HUES64 (cell line): Measurements from ENCODE around the gene PRMT1.

ENCODE experiments used
- H3K27ac ChIP-seq: 2 replicates; pipeline ENCODE4 v1.7.0; 2013; ENCODE audit warnings: low read depth, low read length, inconsistent platforms
- H3K27me3 ChIP-seq: 2 replicates; pipeline ENCODE4 v1.6.1; 2013; ENCODE audit warnings: mild to moderate bottlenecking, low read length; ENCODE audit not compliant: insufficient read depth
- H3K36me3 ChIP-seq: 2 replicates; pipeline ENCODE4 v1.6.1; 2013; ENCODE audit warnings: mild to moderate bottlenecking, low read length; ENCODE audit not compliant: insufficient read depth
- H3K4me1 ChIP-seq: 2 replicates; pipeline ENCODE4 v1.6.1; 2013; ENCODE audit warnings: mild to moderate bottlenecking, low read length, moderate library complexity; ENCODE audit not compliant: insufficient read depth
- H3K4me3 ChIP-seq: 2 replicates; pipeline ENCODE4 v1.5.1; 2013; ENCODE audit warnings: mild to moderate bottlenecking, low read length, moderate library complexity
- H3K9ac ChIP-seq: 2 replicates; pipeline ENCODE4 v1.6.1; 2013; ENCODE audit warnings: mild to moderate bottlenecking, low read depth, low read length
- H3K9me3 ChIP-seq: 2 replicates; pipeline ENCODE4 v1.6.1; 2013; ENCODE audit warnings: low read depth, low read length; ENCODE audit not compliant: insufficient read depth
- WGBS: fragments of 150-250, 120-280 bp; methylation state at CpG from one replicate; pipeline ENCODE4 v1.1.7; 2013; ENCODE audit warnings: missing lambda C conversion rate; 5-methylcytosine and 5-hydroxymethylcytosine counted together

The PRMT1 gene

DNA sequence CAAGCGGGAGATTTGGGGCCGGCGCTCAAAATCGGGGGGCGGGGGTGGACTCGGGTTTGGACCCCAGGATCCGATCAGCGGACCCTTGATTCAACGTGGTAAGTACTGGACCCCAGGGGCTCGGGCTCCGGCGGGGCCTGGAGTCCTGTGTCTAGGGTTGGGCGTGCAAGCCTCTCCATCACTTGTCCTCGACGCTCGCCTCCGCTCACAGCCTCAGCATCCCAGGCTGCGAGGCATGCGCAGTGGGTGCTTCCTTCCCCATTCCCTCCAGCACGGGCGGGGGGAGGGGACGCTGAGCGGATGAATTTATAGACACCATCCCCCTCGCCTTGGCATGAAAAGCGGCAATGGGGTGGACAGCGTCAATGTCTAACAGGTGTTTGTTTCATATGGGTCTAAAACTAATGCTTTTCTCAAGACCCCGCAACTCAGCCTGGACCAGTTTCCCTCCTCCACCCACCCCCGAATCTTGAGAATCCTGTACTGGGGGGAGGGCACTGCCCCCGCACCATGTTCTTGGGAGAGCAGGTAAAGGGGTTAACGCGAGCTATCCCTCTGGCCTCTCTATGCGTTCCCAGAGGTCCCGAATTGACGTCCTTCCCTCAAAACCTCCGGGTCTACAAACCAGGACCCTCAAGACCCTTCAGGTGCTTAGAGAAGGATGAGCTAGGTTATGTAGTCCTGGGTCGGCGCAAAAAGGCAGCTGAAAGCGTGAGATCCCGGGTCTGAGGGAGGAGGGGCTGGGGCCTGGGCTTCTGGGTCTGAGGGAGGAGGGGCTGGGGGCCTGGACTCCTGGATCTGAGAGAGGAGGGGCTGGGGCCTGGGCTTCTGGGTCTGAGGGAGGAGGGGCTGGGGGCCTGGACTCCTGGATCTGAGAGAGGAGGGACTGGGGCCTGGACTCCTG lies 14.4 kb downstream of the PRMT1 start:
- 0 out of 2 replicates have a peak overlapping the region, but pooled peaks have one; percentile 3 for H3K27ac ChIP-seq
- H3K9ac ChIP-seq, result peak overlapping the region; percentile 73
- H3K36me3 ChIP-seq, result peaks cover 28% of the 10 kb centered on the region
- H3K9me3 ChIP-seq, result no peaks in the 10 kb centered on the region
- WGBS, result 11% methylated on average over 34 of the region's 39 CpGs
- peak overlapping the region; percentile 67 for H3K4me3 ChIP-seq
- H3K27me3 ChIP-seq, result no peaks in the 10 kb centered on the region
- peaks cover 6% of the 10 kb centered on the region for H3K4me1 ChIP-seq

DNA sequence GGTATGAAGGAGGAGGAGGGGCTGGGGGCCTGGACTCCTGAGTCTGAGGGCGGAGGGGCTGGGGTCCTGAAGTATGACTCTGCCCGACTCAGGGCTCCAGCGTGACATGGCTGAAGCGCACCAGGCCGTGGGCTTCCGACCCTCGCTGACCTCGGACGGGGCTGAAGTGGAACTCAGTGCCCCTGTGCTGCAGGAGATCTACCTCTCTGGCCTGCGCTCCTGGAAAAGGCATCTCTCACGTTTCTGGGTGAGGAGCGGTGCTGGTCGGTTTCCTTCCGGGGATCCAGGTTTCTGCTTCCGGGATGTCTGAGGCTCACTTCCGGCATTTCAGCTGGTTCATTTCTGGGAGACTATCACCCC lies 15.1 kb downstream of the PRMT1 start:
- peaks cover 6% of the 10 kb centered on the region for H3K4me1 ChIP-seq
- H3K36me3 ChIP-seq, result peaks cover 28% of the 10 kb centered on the region
- H3K27me3 ChIP-seq, result no peaks in the 10 kb centered on the region
- 82% methylated on average over 16 of the region's 16 CpGs for WGBS
- H3K9ac ChIP-seq, result no peak overlapping the region
- H3K4me3 ChIP-seq, result peak overlapping the region; percentile 67
- H3K27ac ChIP-seq, result no peak overlapping the region
- H3K9me3 ChIP-seq, result no peaks in the 10 kb centered on the region

DNA sequence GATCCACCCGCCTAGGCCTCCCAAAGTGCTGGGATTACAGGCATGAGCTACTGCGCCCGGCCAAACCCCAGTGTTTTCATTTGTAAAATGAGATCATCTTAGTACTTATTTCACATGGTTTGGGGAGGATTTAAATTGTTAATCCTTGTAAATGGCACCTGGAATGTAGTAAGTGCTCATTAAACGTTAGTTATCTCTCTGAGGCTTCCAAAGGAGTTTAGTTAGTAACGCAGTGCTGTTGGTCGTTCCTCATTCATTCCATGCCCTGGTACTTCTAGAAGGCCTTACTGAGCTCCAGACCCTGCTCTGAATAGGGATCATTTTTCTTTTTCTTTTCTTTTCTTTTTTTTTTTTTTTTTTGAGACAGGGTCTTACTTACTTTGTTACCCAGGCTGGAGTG lies 19.0 kb downstream of the PRMT1 start:
- Histone ChIP-seq H3K27me3 (peaks cover 2% of the 10 kb centered on the region; the same call in 1 of the 2 replicates), H3K27ac (no peak overlapping the region), H3K36me3 (peaks cover 19% of the 10 kb centered on the region), H3K4me3 (no peak overlapping the region), H3K9me3 (no peaks in the 10 kb centered on the region), H3K4me1 (no peaks in the 10 kb centered on the region), H3K9ac (no peak overlapping the region)
- WGBS, result 87% methylated on average over 6 of the region's 6 CpGs

DNA sequence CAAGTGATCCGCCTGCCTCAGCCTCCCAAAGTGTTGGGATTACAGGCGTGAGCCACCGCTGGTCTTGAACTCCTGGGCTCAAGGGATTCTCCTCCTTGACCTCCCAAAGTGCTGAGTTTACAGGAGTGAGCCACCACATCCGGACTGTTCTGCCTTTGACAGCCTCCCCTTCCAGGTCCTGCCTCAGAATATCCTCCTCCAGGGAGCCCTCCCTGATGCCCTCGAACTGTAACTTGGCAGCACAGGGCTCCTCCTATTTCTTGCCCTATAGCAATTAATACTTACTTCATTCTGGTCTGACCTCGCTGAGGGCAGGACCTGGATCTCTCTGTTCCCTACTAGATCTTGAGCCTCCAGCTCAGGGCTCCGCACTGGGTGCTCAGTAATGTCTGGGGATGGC lies 19.8 kb downstream of the PRMT1 start:
- Histone ChIP-seq H3K36me3 (peaks cover 19% of the 10 kb centered on the region), H3K9ac (no peak overlapping the region), H3K27ac (no peak overlapping the region), H3K9me3 (no peaks in the 10 kb centered on the region), H3K4me1 (no peaks in the 10 kb centered on the region), H3K4me3 (no peak overlapping the region), H3K27me3 (peaks cover 5% of the 10 kb centered on the region; the same call in 1 of the 2 replicates)
- WGBS, result 91% methylated on average over 7 of the region's 7 CpGs

DNA sequence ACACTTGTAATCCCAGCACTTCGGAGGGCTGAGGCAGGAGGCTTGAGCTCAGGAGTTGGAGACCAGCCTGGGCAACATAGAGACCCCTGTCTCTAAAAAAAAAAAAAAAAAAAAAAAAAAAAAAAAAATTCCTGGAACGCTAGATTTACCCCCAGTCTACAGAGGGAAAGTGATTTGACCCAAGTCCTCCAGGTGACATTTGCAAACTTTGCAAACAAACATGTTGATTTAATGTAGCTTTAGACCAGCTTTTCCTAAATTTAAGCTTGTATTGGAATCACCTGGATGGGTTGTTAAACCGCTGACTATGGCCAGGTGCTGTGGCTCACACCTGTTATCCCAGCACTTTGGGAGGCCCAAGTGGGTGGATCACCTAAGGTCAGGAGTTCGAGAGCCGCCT lies 22.3 kb downstream of the PRMT1 start:
- peaks cover 5% of the 10 kb centered on the region; the same call in 1 of the 2 replicates for H3K27me3 ChIP-seq
- no peak overlapping the region for H3K27ac ChIP-seq
- H3K4me3 ChIP-seq, result no peak overlapping the region
- whole genome bisulfite sequencing, result 88% methylated on average over 5 of the region's 5 CpGs
- no peaks in the 10 kb centered on the region for H3K4me1 ChIP-seq
- peaks cover 11% of the 10 kb centered on the region; the same call in 1 of the 2 replicates for H3K36me3 ChIP-seq
- no peak overlapping the region for H3K9ac ChIP-seq
- H3K9me3 ChIP-seq, result no peaks in the 10 kb centered on the region

DNA sequence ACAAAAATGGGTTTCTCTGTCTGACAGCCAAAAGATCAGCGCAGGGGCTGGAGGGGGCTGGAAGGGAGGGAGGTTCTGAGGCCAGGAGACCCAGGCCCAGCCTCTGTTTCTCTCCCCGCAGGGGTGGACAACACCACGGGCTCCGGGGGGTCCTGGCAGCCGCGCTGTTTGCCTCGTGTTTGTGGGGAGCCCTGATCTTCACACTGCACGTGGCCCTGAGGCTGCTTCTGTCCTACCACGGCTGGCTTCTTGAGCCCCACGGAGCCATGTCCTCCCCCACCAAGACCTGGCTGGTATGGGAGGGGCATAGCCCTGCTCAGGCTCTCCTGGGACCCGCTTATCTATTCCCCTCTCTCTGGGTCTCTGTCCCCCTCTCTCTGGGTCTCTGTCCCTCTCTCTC lies 23.5 kb downstream of the PRMT1 start:
- no peak overlapping the region for H3K9ac ChIP-seq
- WGBS, result 71% methylated on average over 11 of the region's 11 CpGs
- H3K36me3 ChIP-seq, result peaks cover 18% of the 10 kb centered on the region
- H3K4me1 ChIP-seq, result no peaks in the 10 kb centered on the region
- H3K27me3 ChIP-seq, result peaks cover 5% of the 10 kb centered on the region; the same call in 1 of the 2 replicates
- H3K27ac ChIP-seq, result no peak overlapping the region
- no peaks in the 10 kb centered on the region for H3K9me3 ChIP-seq
- H3K4me3 ChIP-seq, result no peak overlapping the region

DNA sequence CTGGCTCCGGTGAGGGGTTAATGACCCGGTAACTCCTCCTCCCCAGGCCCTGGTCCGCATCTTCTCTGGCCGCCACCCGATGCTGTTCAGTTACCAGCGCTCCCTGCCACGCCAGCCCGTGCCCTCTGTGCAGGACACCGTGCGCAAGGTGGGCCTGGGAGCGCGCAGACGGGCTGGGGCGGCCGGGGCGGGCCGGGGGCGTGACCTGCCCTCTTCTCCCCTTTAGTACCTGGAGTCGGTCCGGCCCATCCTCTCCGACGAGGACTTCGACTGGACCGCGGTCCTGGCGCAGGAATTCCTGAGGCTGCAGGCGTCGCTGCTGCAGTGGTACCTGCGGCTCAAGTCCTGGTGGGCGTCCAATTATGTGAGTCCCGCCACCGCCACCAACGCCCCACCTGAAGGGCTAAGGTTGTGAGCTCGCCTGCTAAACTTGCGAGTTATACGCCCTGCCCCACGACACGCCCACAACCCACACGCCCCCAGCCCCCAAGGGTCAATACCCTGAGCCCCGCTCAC lies 24.3 kb downstream of the PRMT1 start:
- 14% methylated on average over 39 of the region's 40 CpGs for WGBS
- Histone ChIP-seq H3K27me3 (peaks cover 5% of the 10 kb centered on the region; the same call in 1 of the 2 replicates), H3K36me3 (peaks cover 22% of the 10 kb centered on the region), H3K9ac (no peak overlapping the region), H3K4me1 (no peaks in the 10 kb centered on the region), H3K27ac (no peak overlapping the region), H3K4me3 (peak overlapping the region; percentile 34), H3K9me3 (no peaks in the 10 kb centered on the region)

DNA sequence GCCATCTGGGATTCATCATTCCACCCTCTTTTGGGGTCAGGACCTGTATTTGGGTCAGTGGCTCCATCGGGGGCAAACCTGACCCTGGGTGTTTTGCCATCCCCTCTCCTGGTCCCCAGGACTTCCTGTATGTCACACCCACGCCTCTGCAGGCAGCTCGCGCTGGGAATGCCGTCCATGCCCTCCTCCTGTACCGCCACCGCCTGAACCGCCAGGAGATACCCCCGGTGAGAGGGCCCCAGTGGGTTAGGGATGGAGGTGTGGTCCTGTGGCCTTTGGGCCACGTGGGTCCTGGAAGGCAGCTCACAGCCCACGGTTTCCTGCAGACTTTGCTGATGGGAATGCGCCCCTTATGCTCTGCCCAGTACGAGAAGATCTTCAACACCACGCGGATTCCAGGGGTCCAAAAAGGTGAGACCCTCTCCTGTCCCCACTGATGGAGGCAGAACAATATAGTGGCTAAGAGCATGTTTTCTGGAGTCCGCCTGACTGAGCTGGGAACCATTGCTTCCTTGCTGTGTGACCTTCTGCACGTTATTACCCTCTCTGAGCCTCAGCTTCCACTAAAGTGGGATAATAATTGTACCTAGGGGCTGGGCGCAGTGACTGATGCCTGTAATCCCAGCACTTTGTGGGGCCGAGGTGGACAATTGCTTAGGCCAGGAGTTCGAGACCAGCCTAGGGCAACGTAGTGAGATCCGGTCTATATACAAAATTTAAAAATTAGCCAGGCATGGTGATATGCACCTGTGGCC lies 28.0 kb downstream of the PRMT1 start:
- peaks cover 20% of the 10 kb centered on the region for H3K36me3 ChIP-seq
- peaks cover 5% of the 10 kb centered on the region; the same call in 1 of the 2 replicates for H3K27me3 ChIP-seq
- H3K4me1 ChIP-seq, result no peaks in the 10 kb centered on the region
- no peak overlapping the region for H3K9ac ChIP-seq
- H3K27ac ChIP-seq, result no peak overlapping the region
- WGBS, result 95% methylated on average over 22 of the region's 22 CpGs
- no peak overlapping the region for H3K4me3 ChIP-seq
- no peaks in the 10 kb centered on the region for H3K9me3 ChIP-seq

DNA sequence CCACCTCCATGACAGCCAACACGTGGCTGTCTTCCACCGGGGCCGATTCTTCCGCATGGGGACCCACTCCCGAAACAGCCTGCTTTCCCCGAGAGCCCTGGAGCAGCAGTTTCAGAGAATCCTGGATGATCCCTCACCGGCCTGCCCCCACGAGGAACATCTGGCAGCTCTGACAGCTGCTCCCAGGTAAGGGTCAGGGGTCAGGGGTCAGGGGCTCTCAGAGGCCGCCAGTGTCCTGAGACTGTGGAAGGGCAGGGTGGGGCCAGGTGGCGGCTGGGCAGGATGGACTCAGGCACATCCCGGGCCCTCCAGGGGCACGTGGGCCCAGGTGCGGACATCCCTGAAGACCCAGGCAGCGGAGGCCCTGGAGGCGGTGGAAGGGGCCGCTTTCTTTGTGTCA lies 28.8 kb downstream of the PRMT1 start:
- Histone ChIP-seq H3K36me3 (peaks cover 27% of the 10 kb centered on the region), H3K9me3 (no peaks in the 10 kb centered on the region), H3K9ac (no peak overlapping the region), H3K4me3 (no peak overlapping the region), H3K4me1 (no peaks in the 10 kb centered on the region), H3K27ac (no peak overlapping the region), H3K27me3 (peaks cover 5% of the 10 kb centered on the region; the same call in 1 of the 2 replicates)
- 94% methylated on average over 16 of the region's 16 CpGs for WGBS

DNA sequence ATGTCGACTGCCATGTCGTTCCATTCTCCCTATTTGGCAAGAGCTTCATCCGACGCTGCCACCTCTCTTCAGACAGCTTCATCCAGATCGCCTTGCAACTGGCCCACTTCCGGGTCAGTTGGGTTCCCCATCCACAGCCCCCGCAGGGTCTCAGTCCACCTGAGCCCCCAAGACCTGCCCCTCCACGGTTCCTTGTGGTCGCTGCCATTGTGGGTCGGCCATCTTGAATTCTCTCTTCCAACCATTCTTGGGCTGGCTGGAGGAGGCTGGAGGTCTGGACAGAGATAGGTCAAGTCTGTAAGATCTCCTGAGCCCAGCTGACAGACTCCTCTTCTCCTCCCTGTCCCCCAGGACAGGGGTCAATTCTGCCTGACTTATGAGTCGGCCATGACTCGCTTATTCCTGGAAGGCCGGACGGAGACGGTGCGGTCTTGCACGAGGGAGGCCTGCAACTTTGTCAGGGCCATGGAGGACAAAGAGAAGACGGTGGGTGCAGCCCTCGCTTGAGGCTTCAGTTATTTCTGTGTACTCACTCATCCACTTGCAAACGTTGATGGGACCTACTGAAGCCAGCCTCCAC lies 33.4 kb downstream of the PRMT1 start:
- Histone ChIP-seq H3K4me1 (no peaks in the 10 kb centered on the region), H3K4me3 (no peak overlapping the region), H3K36me3 (peaks cover 26% of the 10 kb centered on the region), H3K9ac (no peak overlapping the region), H3K27ac (no peak overlapping the region), H3K27me3 (no peaks in the 10 kb centered on the region), H3K9me3 (no peaks in the 10 kb centered on the region)
- WGBS, result 93% methylated on average over 20 of the region's 20 CpGs
